NCI-H460 (cell line): ENCODE data around the gene NLGN2. TPM values are rescaled to one million over a fixed set of nuclear protein-coding genes. Genes with fewer than 3 reads are reported as not detected.

Experiments used
- DNase-seq: peaks from one replicate; pipeline ENCODE4 v3.0.0-alpha.2; 2016; ENCODE audit warnings: low read depth; ENCODE audit errors: extremely low read depth
- total RNA-seq: library from RNA; depleted of rRNA; stranded (reverse); fragments of >200 nt; shearing (Covaris generic); gene quantifications from 2 replicates; pipeline ENCODE4 v1.2.3, GENCODE V29; 2014

The NLGN2 gene
- total RNA-seq, 1 experiment from 2014 or later: 6.2 TPM

- peak; percentile 38 for DNase-seq
Observed at GRCh38 chr17:7435676-7436555, 28.3 kb downstream of the NLGN2 start.

DNA sequence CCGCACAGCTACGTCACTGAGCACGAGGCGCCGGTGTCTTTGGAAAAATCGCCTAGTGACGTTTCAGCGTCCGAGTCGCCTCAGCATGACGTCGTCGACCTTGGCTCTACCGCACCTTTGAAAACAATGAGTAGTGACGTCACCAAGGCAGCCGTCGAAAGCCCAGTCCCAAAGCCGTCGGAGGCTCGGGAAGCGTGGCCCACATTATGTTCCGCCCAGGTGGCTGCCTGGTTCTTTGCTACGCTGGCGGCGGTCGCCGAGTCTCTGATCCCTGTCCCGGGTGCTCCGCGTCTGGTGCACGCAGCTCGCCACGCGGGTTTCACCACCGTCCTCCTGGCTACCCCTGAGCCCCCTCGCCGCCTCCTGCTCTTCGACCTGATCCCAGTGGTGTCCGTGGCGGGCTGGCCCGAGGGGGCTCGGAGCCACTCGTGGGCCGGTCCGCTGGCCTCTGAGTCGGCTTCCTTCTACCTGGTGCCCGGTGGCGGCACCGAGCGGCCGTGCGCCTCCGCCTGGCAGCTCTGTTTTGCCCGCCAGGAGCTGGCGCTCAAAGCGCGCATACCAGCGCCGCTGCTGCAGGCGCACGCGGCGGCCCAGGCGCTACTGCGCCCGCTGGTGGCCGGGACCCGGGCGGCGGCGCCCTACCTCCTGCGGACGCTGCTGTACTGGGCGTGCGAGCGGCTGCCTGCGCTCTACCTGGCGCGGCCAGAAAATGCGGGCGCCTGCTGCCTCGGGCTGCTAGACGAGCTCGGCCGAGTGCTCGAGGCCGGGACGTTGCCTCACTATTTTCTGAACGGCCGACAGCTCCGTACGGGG lies 29.1 kb downstream of the NLGN2 start:
- peak; percentile 83 for DNase-seq

DNA sequence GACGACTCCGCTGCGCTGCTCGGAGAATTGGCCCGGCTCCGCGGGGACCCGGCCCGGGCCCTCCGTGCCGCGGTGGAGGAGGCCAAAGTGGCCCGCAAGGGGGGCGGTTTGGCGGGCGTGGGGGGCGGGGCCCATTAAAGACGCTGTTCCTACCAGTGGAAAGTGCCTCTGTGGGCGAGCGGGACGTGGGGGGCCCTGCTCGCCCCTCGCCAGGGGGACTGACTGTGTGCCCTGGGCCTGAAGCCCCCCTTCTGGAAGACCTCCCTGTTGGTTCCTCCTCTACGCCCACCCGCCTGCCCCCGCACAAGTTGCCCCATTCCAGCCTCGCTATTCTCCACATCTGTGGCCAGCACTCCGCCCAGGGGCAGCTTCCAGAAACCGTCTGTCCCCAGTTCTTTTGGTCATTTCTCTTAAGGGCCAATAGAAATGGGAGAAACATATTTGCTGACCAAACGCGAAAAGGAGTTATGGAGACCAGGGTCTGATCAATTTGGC lies 29.8 kb downstream of the NLGN2 start:
- no peak for DNase-seq

GRCh38 chr17:7437950-7438614 lies 30.4 kb downstream of the NLGN2 start:
- DNase-seq: no peak

- no peak for DNase-seq
Observed at GRCh38 chr17:7438656-7439460, 31.2 kb downstream of the NLGN2 start.

DNA sequence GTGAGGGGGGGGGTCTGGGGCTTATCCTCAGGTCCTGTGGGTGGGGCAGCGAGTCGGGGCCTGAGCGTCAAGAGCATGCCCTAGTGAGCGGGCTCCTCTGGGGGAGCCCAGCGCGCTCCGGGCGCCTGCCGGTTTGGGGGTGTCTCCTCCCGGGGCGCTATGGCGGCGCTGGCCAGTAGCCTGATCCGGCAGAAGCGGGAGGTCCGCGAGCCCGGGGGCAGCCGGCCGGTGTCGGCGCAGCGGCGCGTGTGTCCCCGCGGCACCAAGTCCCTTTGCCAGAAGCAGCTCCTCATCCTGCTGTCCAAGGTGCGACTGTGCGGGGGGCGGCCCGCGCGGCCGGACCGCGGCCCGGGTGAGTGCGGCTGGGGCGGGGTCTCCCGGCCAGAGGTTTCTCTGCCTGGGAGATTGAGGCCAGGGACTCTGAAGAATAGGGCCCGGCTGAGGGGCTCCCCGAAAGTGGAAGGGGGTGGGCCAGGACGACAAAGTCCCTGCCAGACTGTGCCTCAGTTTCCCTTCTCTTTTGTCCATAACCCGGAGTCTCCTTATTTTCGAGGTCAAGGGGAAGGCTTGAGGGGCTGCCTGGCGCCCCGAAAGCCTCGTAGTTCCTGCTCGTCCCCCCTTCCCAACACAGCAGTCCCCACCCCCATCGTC lies 31.9 kb downstream of the NLGN2 start, which contains the start of gene FGF11:
FGF11 (plus strand) TSS at position 51 of the 651 bp plus-strand sequence; CDS start at position 160, 109 bp downstream.
- no peak for DNase-seq

GRCh38 chr17:7440113-7440833 lies 32.6 kb downstream of the NLGN2 start:
- DNase-seq: peak; percentile 26

- no peak for DNase-seq
Observed at GRCh38 chr17:7440834-7441195, 33.2 kb downstream of the NLGN2 start.

- no peak for DNase-seq
Observed at GRCh38 chr17:7441266-7441665, 33.6 kb downstream of the NLGN2 start.

DNA sequence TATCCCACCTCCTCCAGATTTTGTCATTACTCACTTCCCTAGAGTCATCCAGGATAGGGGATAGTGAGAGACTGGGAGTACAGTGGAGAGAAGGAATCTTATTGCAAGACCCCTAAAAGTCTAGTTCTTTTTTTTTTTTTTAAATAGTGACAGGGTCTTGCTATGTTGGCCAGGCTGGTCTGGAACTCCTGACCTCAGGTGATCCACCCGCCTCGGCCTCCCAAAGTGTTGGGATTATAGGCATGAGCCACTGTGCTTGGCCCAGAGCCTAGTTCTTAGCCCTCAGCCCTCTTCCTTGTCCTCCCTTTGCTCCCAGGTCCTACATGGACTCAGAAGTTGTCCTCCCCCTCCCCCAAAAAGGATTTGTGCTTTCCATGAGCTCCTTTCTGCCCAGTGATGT lies 34.5 kb downstream of the NLGN2 start:
- no peak for DNase-seq

GRCh38 chr17:7443499-7444485 lies 36.1 kb downstream of the NLGN2 start:
- DNase-seq: no peak

- peak; percentile 35 for DNase-seq
Observed at GRCh38 chr17:7444682-7445618, 37.3 kb downstream of the NLGN2 start, which contains the start of gene CHRNB1. Gene CHRNB1, plus strand, starts transcription at chr17:7445061. Its CDS starts 67 bp downstream, at chr17:7445128.

DNA sequence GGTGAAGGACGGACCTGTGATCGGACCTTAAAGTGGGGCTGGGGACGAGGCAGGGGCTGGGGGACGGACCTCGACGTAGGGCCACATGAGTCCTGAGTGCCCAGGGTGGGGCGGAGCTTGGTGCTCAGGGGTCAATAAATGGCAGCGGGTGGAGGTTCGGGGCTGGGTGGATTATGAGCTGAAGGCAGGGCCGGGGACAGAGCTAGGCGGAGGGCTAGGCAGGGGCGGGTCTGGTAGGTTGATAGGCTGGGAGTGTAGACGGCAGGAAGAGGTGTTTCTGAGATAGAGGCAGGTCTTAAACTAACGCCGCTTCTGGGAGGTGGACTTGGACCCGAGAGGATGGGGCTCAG lies 37.9 kb downstream of the NLGN2 start:
- DNase-seq: no peak

DNA sequence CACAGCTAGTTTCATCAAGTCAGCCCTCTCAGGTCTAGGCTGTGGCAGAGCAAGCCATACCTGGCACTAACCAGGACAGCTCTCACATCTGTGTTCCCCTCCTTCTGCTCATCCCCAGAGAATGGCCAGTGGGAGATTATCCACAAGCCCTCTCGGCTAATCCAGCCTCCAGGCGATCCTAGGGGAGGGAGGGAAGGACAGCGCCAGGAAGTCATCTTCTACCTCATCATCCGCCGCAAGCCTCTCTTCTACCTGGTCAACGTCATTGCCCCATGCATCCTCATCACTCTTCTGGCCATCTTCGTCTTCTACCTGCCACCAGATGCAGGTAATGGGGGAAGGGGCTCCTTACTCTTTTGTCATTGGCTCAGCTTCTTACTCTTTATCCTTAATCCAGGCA lies 40.8 kb downstream of the NLGN2 start:
- no peak for DNase-seq

- DNase-seq: no peak
Observed at GRCh38 chr17:7459961-7460545, 52.4 kb downstream of the NLGN2 start.
